Mammary epithelial cell (primary cell): ENCODE measurements around the gene AKAP10.

Source experiments
- EZH2 ChIP-seq: IDR thresholded peaks from 2 replicates; pipeline ENCODE4 v1.6.1; 2012; ENCODE audit warnings: low read length, inconsistent platforms, borderline replicate concordance
- TF ChIP-seq, protein P1 (sequence below), 2 donors: IDR thresholded peaks in 1 of 2; conservative IDR thresholded peaks in 1 of 2; 2 replicates each; pipeline ENCODE4 v1.5.1; 2011 to 2012; ENCODE audit warnings: inconsistent platforms in 2 of 2, low read length in 2 of 2, mild to moderate bottlenecking in 2 of 2, control low read depth in 1 of 2, low read depth in 1 of 2; ENCODE audit not compliant: insufficient read depth in 1 of 2; ENCODE audit errors: extremely low read depth in 1 of 2

- TF ChIP-seq, protein P1, sequence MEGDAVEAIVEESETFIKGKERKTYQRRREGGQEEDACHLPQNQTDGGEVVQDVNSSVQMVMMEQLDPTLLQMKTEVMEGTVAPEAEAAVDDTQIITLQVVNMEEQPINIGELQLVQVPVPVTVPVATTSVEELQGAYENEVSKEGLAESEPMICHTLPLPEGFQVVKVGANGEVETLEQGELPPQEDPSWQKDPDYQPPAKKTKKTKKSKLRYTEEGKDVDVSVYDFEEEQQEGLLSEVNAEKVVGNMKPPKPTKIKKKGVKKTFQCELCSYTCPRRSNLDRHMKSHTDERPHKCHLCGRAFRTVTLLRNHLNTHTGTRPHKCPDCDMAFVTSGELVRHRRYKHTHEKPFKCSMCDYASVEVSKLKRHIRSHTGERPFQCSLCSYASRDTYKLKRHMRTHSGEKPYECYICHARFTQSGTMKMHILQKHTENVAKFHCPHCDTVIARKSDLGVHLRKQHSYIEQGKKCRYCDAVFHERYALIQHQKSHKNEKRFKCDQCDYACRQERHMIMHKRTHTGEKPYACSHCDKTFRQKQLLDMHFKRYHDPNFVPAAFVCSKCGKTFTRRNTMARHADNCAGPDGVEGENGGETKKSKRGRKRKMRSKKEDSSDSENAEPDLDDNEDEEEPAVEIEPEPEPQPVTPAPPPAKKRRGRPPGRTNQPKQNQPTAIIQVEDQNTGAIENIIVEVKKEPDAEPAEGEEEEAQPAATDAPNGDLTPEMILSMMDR (conservative IDR thresholded peaks at IDR 0.05 in 1 of 2, IDR thresholded peaks at IDR 0.05 in 1 of 2; ENCODE audit: extremely low read depth in 1 of 2, insufficient read depth in 1 of 2, low read depth in 1 of 2, low read length in 2 of 2) = no peak
- no peak for TF ChIP-seq EZH2
Observed at GRCh38 chr17:19911033-19911432, 66.6 kb downstream of the AKAP10 start.
